PFSK-1 (cell line): ENCODE data around the gene LRFN5.

ENCODE experiments used
- TAF1 ChIP-seq: IDR thresholded peaks from 2 replicates; pipeline ENCODE4 v1.6.1; 2012; ENCODE audit warnings: low read length, control low read depth, borderline replicate concordance; ENCODE audit not compliant: insufficient read depth
- TF ChIP-seq, protein P1 (sequence below), 2 experiments: IDR thresholded peaks; 2 replicates each; pipeline versions ENCODE4 v1.6.1 to v1.8.0; 2011 to 2012; ENCODE audit warnings: low read depth in 2 of 2, low read length in 2 of 2, control low read depth in 1 of 2, inconsistent platforms in 1 of 2, mild to moderate bottlenecking in 1 of 2, moderate library complexity in 1 of 2; ENCODE audit not compliant: insufficient read depth in 1 of 2

DNA sequence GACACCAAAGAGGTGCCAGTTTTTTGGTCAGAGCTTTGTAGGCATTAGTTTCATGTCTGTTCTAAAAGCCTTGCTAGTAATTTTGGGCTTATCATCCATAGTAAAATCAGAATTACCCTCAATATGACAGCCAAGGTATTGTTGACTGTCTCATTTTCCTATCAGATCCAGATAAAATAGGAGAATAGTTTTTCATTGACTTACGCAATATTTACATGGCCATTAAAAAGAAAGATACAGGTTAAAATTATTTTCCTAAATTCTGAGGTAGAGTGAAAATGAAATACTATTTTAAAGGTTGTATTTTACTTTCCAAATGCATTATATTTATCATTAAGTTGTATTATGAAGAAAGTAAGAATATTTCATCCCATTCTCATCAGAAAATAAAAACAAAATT lies 203.7 kb downstream of the LRFN5 start:
- no peak for TF ChIP-seq TAF1
- TF ChIP-seq, protein P1, sequence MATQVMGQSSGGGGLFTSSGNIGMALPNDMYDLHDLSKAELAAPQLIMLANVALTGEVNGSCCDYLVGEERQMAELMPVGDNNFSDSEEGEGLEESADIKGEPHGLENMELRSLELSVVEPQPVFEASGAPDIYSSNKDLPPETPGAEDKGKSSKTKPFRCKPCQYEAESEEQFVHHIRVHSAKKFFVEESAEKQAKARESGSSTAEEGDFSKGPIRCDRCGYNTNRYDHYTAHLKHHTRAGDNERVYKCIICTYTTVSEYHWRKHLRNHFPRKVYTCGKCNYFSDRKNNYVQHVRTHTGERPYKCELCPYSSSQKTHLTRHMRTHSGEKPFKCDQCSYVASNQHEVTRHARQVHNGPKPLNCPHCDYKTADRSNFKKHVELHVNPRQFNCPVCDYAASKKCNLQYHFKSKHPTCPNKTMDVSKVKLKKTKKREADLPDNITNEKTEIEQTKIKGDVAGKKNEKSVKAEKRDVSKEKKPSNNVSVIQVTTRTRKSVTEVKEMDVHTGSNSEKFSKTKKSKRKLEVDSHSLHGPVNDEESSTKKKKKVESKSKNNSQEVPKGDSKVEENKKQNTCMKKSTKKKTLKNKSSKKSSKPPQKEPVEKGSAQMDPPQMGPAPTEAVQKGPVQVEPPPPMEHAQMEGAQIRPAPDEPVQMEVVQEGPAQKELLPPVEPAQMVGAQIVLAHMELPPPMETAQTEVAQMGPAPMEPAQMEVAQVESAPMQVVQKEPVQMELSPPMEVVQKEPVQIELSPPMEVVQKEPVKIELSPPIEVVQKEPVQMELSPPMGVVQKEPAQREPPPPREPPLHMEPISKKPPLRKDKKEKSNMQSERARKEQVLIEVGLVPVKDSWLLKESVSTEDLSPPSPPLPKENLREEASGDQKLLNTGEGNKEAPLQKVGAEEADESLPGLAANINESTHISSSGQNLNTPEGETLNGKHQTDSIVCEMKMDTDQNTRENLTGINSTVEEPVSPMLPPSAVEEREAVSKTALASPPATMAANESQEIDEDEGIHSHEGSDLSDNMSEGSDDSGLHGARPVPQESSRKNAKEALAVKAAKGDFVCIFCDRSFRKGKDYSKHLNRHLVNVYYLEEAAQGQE (IDR thresholded peaks at IDR 0.05; ENCODE audit: insufficient read depth in 1 of 2, low read depth in 2 of 2, low read length in 2 of 2), result no peak
